Transverse colon (tissue), 3 donors: ENCODE data around the gene CNTD1.

ENCODE experiments used
- CTCF ChIP-seq, 5 experiments: fragments of 200-600 bp in 3 of 5; fragments of 450-650 bp in 2 of 5; sonication (generic) in 3 of 5; IDR thresholded peaks; 1 replicate in 2 of 5; 2 replicates in 3 of 5; pipeline ENCODE4 v1.5.1; 2016 to 2017; ENCODE audit warnings: antibody characterized with exemption in 5 of 5, inconsistent platforms in 3 of 5, mild to moderate bottlenecking in 2 of 5, moderate library complexity in 1 of 5
- EP300 ChIP-seq: sonication (generic); formaldehyde crosslinking; IDR thresholded peaks from one replicate; pipeline ENCODE4 v1.6.1; 2017; ENCODE audit warnings: antibody characterized with exemption, low read depth

- TF ChIP-seq CTCF (IDR thresholded peaks at IDR 0.05), result no peak
- no peak for TF ChIP-seq EP300
Observed at GRCh38 chr17:42748908-42749798, 49.5 kb upstream of the CNTD1 start.
